ENCODE results near the gene DIP2B. TPM values are rescaled to one million over a fixed set of nuclear protein-coding genes. Genes with fewer than 3 reads are reported as not detected.
A peak's percentile ranks its signal among the peaks of the same experiment; 100 is the strongest.

DIP2B gene
- polyA plus RNA-seq, 1 of the 3 experiments (the other 2 are of a cell fraction): 6.6 TPM

DNA sequence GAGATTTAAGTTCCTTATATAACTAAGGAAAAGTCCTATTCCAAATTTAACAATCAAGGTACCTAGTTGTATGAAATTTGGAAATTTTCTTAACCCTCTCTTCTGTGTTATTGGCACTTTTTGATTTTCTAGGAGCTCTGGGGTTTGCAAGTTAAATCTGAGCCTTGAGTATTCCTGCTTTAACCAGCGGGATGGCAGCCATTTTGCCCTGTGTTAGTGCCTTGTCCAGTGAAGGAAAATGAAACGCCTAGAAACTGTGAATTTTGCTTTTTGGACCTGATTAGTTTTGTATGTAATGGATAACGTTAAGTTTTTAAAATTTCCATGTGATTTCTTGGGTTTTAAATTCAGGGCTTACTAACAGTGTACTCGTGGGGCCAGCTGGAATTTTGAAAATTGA, 45.1 kb downstream of the DIP2B start:
- ChIA-PET CTCF (interaction anchor here (0.6 to 1.8 kb wide), 3 partner anchors 10 to 46 kb away, joined by 3 to 8 read pairs (median 3); no protein-coding TSS in a partner anchor), POLR2A (no interaction called here)
- no peaks in the 10 kb centered on the region for H3K9me3 ChIP-seq
- no peak overlapping the region for H3K4me2 ChIP-seq
- peaks cover 7% of the 10 kb centered on the region for H3F3A ChIP-seq (replicated peaks; ENCODE audit: insufficient read depth)
- no peaks in the 10 kb centered on the region for H3K9me2 ChIP-seq
- DNase-seq: no peak
- peaks cover 2 to 23% of the 10 kb centered on the region in 2 experiments; a peak in 3 of 4 replicates for H3K4me1 ChIP-seq (ENCODE audit: control insufficient read depth in 1 of 2, insufficient read depth in 2 of 2, low read depth in 1 of 2, low read length in 1 of 2)
- H2AFZ ChIP-seq (ENCODE audit: low read depth): no peak overlapping the region
- no peak overlapping the region for H3K4me3 ChIP-seq (ENCODE audit: low read depth in 2 of 2, low read length in 1 of 2)
- H3K79me2 ChIP-seq (ENCODE audit: insufficient read depth): peaks cover 77% of the 10 kb centered on the region
- no peaks in the 10 kb centered on the region for H3K27me3 ChIP-seq (ENCODE audit: insufficient read depth)
- H3K36me3 ChIP-seq (replicated peaks in 1 of 2; ENCODE audit: control insufficient read depth in 1 of 2, insufficient read depth in 2 of 2, low read length in 1 of 2): no peaks in the 10 kb centered on the region
- WGBS (ENCODE audit: low lambda C conversion rate): 93% methylated on average over 4 of the region's 4 CpGs
- peaks cover 6% of the 10 kb centered on the region; the same call in 1 of the 2 replicates for H4K20me1 ChIP-seq (ENCODE audit: insufficient read depth)
- TF ChIP-seq FOXJ3 (CRISPR knock-in tag; IDR thresholded peaks at IDR 0.05): no peak
- TF ChIP-seq YY1 (IDR thresholded peaks at IDR 0.05; ENCODE audit: low read depth): peak; percentile 54; the same call in 1 of the 2 replicates
- no peak overlapping the region for H3K9ac ChIP-seq
- H3K27ac ChIP-seq (ENCODE audit: low read depth in 2 of 2, low read length in 1 of 2): no peak overlapping the region

DNA sequence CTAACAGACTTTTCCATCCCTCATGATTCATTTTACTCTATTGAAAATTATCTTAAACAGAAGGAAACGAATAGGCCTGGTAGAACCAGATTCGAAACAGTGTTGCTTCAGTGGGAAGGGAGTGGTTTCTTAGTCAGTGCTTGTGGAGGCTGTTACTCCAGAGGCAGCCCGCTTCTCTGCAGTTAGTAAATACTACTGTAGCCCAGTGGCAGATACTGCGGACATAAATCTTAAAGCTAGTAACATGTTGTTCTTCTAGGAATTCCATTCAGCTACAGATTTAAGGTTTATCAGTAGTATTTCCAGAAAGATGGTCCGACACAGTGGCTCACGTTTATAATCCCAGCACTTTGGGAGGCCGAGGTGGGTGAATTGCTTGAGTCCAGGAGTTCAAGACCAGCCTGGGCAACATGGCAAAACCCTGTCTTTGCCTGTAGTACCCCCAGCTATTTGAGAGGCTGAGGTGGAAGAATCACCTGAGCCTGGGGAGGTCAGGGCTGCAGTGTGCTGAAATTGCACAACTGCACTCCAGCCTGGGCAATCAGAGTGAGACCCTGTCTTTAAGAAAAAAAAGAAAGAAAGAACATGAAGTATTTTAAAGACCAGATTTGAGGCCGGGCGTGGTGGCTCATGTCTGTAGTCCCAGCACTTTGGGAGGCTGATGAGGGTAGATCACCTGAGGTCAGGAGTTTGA, 45.9 kb downstream of the DIP2B start:
- peaks cover 3% of the 10 kb centered on the region; the same call in 1 of the 2 replicates for H4K20me1 ChIP-seq (ENCODE audit: insufficient read depth)
- TF ChIP-seq, protein P1, sequence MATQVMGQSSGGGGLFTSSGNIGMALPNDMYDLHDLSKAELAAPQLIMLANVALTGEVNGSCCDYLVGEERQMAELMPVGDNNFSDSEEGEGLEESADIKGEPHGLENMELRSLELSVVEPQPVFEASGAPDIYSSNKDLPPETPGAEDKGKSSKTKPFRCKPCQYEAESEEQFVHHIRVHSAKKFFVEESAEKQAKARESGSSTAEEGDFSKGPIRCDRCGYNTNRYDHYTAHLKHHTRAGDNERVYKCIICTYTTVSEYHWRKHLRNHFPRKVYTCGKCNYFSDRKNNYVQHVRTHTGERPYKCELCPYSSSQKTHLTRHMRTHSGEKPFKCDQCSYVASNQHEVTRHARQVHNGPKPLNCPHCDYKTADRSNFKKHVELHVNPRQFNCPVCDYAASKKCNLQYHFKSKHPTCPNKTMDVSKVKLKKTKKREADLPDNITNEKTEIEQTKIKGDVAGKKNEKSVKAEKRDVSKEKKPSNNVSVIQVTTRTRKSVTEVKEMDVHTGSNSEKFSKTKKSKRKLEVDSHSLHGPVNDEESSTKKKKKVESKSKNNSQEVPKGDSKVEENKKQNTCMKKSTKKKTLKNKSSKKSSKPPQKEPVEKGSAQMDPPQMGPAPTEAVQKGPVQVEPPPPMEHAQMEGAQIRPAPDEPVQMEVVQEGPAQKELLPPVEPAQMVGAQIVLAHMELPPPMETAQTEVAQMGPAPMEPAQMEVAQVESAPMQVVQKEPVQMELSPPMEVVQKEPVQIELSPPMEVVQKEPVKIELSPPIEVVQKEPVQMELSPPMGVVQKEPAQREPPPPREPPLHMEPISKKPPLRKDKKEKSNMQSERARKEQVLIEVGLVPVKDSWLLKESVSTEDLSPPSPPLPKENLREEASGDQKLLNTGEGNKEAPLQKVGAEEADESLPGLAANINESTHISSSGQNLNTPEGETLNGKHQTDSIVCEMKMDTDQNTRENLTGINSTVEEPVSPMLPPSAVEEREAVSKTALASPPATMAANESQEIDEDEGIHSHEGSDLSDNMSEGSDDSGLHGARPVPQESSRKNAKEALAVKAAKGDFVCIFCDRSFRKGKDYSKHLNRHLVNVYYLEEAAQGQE (IDR thresholded peaks at IDR 0.05; ENCODE audit: low read depth, low read length): no peak
- no peak for TF ChIP-seq NRF1 (IDR thresholded peaks at IDR 0.05; ENCODE audit: low read depth, low read length)
- H3K9ac ChIP-seq: no peak overlapping the region
- H3K79me2 ChIP-seq (ENCODE audit: insufficient read depth): peaks cover 79% of the 10 kb centered on the region
- 89% methylated on average over 9 of the region's 9 CpGs for WGBS (ENCODE audit: low lambda C conversion rate)
- no peak overlapping the region for H2AFZ ChIP-seq (ENCODE audit: low read depth)
- no peak overlapping the region for H3K4me2 ChIP-seq
- H3K9me2 ChIP-seq: no peaks in the 10 kb centered on the region
- peaks cover under 1 to 17% of the 10 kb centered on the region in 2 experiments; a peak in 3 of 4 replicates for H3K4me1 ChIP-seq (ENCODE audit: control insufficient read depth in 1 of 2, insufficient read depth in 2 of 2, low read depth in 1 of 2, low read length in 1 of 2)
- H3K27ac ChIP-seq (ENCODE audit: low read depth in 2 of 2, low read length in 1 of 2): no peak overlapping the region
- CTCF ChIA-PET: interaction anchor here (1.0 kb wide), 1 partner anchor 11 kb away, joined by 3 read pairs; no protein-coding TSS in a partner anchor
- H3F3A ChIP-seq (replicated peaks; ENCODE audit: insufficient read depth): peaks cover 6% of the 10 kb centered on the region
- no peaks in the 10 kb centered on the region for H3K36me3 ChIP-seq (replicated peaks in 1 of 2; ENCODE audit: control insufficient read depth in 1 of 2, insufficient read depth in 2 of 2, low read length in 1 of 2)
- no peaks in the 10 kb centered on the region for H3K27me3 ChIP-seq (ENCODE audit: insufficient read depth)
- DNase-seq: no peak
- POLR2A ChIA-PET: interaction anchor here (0.6 kb wide), 1 partner anchor 83 kb away, joined by 9 read pairs; no protein-coding TSS in a partner anchor
- H3K4me3 ChIP-seq (ENCODE audit: low read depth in 2 of 2, low read length in 1 of 2): no peak overlapping the region
- H3K9me3 ChIP-seq: no peaks in the 10 kb centered on the region

DNA sequence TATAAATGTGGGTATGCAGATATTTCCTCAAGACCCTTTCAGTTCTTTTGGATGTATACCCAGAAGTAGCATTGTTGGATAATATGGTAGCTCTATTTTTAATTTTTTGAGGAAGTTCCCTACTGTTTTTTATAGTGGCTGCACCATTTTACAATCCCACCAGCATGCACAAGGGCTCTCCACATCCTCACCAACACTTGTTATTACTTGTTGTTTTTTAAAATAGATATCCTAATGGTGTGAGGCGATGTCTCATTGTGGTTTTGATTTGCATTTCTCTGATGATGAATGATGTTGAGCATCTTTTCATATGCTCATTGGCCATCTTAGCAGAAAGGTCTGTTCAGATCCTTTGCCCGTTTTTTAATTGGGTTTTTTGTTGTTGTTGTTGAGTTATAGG, 47.1 kb downstream of the DIP2B start:
- no peaks in the 10 kb centered on the region for H3K9me2 ChIP-seq
- no peak overlapping the region for H2AFZ ChIP-seq (ENCODE audit: low read depth)
- no peaks in the 10 kb centered on the region for H3K27me3 ChIP-seq (ENCODE audit: insufficient read depth)
- H3K9me3 ChIP-seq: no peaks in the 10 kb centered on the region
- no peak overlapping the region for H3K4me3 ChIP-seq (ENCODE audit: low read depth in 2 of 2, low read length in 1 of 2)
- H4K20me1 ChIP-seq (ENCODE audit: insufficient read depth): no peaks in the 10 kb centered on the region
- no peaks in the 10 kb centered on the region for H3K36me3 ChIP-seq (replicated peaks in 1 of 2; ENCODE audit: control insufficient read depth in 1 of 2, insufficient read depth in 2 of 2, low read length in 1 of 2)
- H3F3A ChIP-seq (replicated peaks; ENCODE audit: insufficient read depth): no peaks in the 10 kb centered on the region
- 95% methylated on average over 2 of the region's 2 CpGs for WGBS (ENCODE audit: low lambda C conversion rate)
- H3K9ac ChIP-seq: no peak overlapping the region
- H3K27ac ChIP-seq (ENCODE audit: low read depth in 2 of 2, low read length in 1 of 2): no peak overlapping the region
- peaks cover 77% of the 10 kb centered on the region for H3K79me2 ChIP-seq (ENCODE audit: insufficient read depth)
- DNase-seq: no peak
- H3K4me2 ChIP-seq: no peak overlapping the region
- POLR2A ChIA-PET: no interaction called here
- CTCF ChIA-PET: no interaction called here
- H3K4me1 ChIP-seq (ENCODE audit: control insufficient read depth in 1 of 2, insufficient read depth in 2 of 2, low read depth in 1 of 2, low read length in 1 of 2): peaks cover 0 to 10% of the 10 kb centered on the region in 2 experiments; a peak in 1 of 4 replicates
- no peak for TF ChIP-seq TAF1 (IDR thresholded peaks at IDR 0.05; ENCODE audit: borderline replicate concordance, low read depth, low read length)
- no peak for TF ChIP-seq YY1 (IDR thresholded peaks at IDR 0.05; ENCODE audit: low read depth)
- TF ChIP-seq, protein P1 (IDR thresholded peaks at IDR 0.05; ENCODE audit: low read depth, low read length): no peak
- no peak for TF ChIP-seq ELF1 (IDR thresholded peaks at IDR 0.05)
- TF ChIP-seq TCF12 (IDR thresholded peaks at IDR 0.05): no peak
- no peak for TF ChIP-seq EZH2phosphoT487 (IDR thresholded peaks at IDR 0.05; ENCODE audit: borderline replicate concordance, low read depth)
- TF ChIP-seq NFIC (IDR thresholded peaks at IDR 0.05; ENCODE audit: borderline replicate concordance): no peak
- no peak for TF ChIP-seq SMC3 (IDR thresholded peaks at IDR 0.05; ENCODE audit: low read depth, low read length)
- no peak for TF ChIP-seq FOXM1 (IDR thresholded peaks at IDR 0.05; ENCODE audit: low read depth)
- TF ChIP-seq MEF2A (IDR thresholded peaks at IDR 0.05; ENCODE audit: borderline replicate concordance, low read depth): no peak
- no peak for TF ChIP-seq RFX5 (IDR thresholded peaks at IDR 0.05; ENCODE audit: low read length)
- no peak for TF ChIP-seq GABPA (IDR thresholded peaks at IDR 0.05; ENCODE audit: low read depth)
